Neural cell (in vitro differentiated cells): ENCODE data around the gene IGF1. TPM values are rescaled to one million over a fixed set of nuclear protein-coding genes. Genes with fewer than 3 reads are reported as not detected.

Source experiments
- H2AFZ ChIP-seq: fragments of 200-600, 300-800 bp; sonication (generic), shearing (Covaris generic); 2 replicates; pipeline ENCODE4 v1.6.0; 2014; ENCODE audit warnings: low read depth, mild to moderate bottlenecking, antibody characterized with exemption, low read length, moderate library complexity
- H3F3A ChIP-seq: fragments of 200-600 bp; shearing (Covaris generic); 2 replicates; pipeline ENCODE4 v1.6.1; 2016; ENCODE audit warnings: mild to moderate bottlenecking, moderate library complexity, mixed read lengths, antibody characterized with exemption, low read length; ENCODE audit not compliant: insufficient read depth, poor library complexity, severe bottlenecking
- H3K27ac ChIP-seq: fragments of 200-600, 300-800 bp; sonication (generic), shearing (Covaris generic); 2 replicates; pipeline ENCODE4 v1.5.1; 2014; ENCODE audit warnings: mild to moderate bottlenecking, low read length, moderate library complexity
- H3K27me3 ChIP-seq: fragments of 300-800, 200-600 bp; sonication (generic), shearing (Covaris generic); 2 replicates; pipeline ENCODE4 v1.6.0; 2014; ENCODE audit warnings: mild to moderate bottlenecking, low read depth, low read length, moderate library complexity; ENCODE audit not compliant: insufficient read depth
- H3K36me3 ChIP-seq: fragments of 300-800, 200-600 bp; sonication (generic), shearing (Covaris generic); 2 replicates; pipeline ENCODE4 v1.5.1; 2014; ENCODE audit warnings: mild to moderate bottlenecking, antibody characterized with exemption, low read length, moderate library complexity; ENCODE audit not compliant: insufficient read depth
- H3K4me2 ChIP-seq: fragments of 300-800, 200-600 bp; sonication (generic), shearing (Covaris generic); 2 replicates; pipeline ENCODE4 v1.6.0; 2014; ENCODE audit warnings: mild to moderate bottlenecking, low read length
- H3K4me3 ChIP-seq: fragments of 300-800, 200-600 bp; sonication (generic), shearing (Covaris generic); 2 replicates; pipeline ENCODE4 v1.5.1; 2014; ENCODE audit warnings: mild to moderate bottlenecking, low read length, moderate library complexity
- H3K79me2 ChIP-seq: fragments of 200-600 bp; shearing (Covaris generic); replicated peaks from 2 replicates; pipeline ENCODE4 v1.6.0; 2014; ENCODE audit warnings: mild to moderate bottlenecking, low read length, moderate library complexity; ENCODE audit not compliant: insufficient read depth
- H3K9ac ChIP-seq: fragments of 300-800, 200-600 bp; sonication (generic), shearing (Covaris generic); 2 replicates; pipeline ENCODE4 v1.6.1; 2016; ENCODE audit warnings: mild to moderate bottlenecking, low read length, mixed read lengths
- H3K9me2 ChIP-seq: fragments of 200-600 bp; shearing (Covaris generic); 2 replicates; pipeline ENCODE4 v1.6.1; 2016; ENCODE audit warnings: mild to moderate bottlenecking, low read length, mixed read lengths; ENCODE audit not compliant: insufficient read depth
- H3K9me3 ChIP-seq: fragments of 200-600, 300-800 bp; sonication (generic), shearing (Covaris generic); 2 replicates; pipeline ENCODE4 v1.6.1; 2016; ENCODE audit warnings: mild to moderate bottlenecking, mixed run types, low read length, moderate library complexity, mixed read lengths
- H4K20me1 ChIP-seq: fragments of 200-600 bp; shearing (Covaris generic); 2 replicates; pipeline ENCODE4 v1.6.1; 2016; ENCODE audit warnings: mild to moderate bottlenecking, mixed run types; ENCODE audit not compliant: insufficient read depth
- CTCF ChIP-seq: fragments of 450-650 bp; IDR thresholded peaks from 2 replicates; pipeline ENCODE4 v1.5.1; 2014; ENCODE audit warnings: antibody characterized with exemption, mild to moderate bottlenecking, moderate library complexity; ENCODE audit not compliant: poor library complexity, severe bottlenecking
- EP300 ChIP-seq: fragments of 450-650 bp; conservative IDR thresholded peaks from 2 replicates; pipeline ENCODE4 v1.6.1; 2014; ENCODE audit warnings: antibody characterized with exemption, mild to moderate bottlenecking, moderate library complexity; ENCODE audit not compliant: poor library complexity, severe bottlenecking
- EZH2 ChIP-seq: fragments of 200-600, 300-800 bp; shearing (Covaris generic), sonication (generic); IDR thresholded peaks from 2 replicates; pipeline ENCODE4 v1.6.1; 2014; ENCODE audit warnings: antibody characterized with exemption, low read length, borderline replicate concordance, mild to moderate bottlenecking; ENCODE audit not compliant: insufficient read depth, poor library complexity, severe bottlenecking
- MXI1 ChIP-seq: fragments of 450-650 bp; conservative IDR thresholded peaks from 2 replicates; pipeline ENCODE4 v1.6.1; 2014; ENCODE audit warnings: antibody characterized with exemption, mild to moderate bottlenecking; ENCODE audit not compliant: poor library complexity, severe bottlenecking
- POLR2AphosphoS5 ChIP-seq: IDR thresholded peaks from 2 replicates; pipeline ENCODE4 v1.6.1; 2012
- RAD21 ChIP-seq: fragments of 450-650 bp; conservative IDR thresholded peaks from 2 replicates; pipeline ENCODE4 v1.6.1; 2014; ENCODE audit warnings: antibody characterized with exemption, mild to moderate bottlenecking, moderate library complexity
- SMC3 ChIP-seq: fragments of 450-650 bp; conservative IDR thresholded peaks from 2 replicates; pipeline ENCODE4 v1.6.1; 2014; ENCODE audit warnings: antibody characterized with exemption, mild to moderate bottlenecking, moderate library complexity; ENCODE audit not compliant: poor library complexity
- TAF1 ChIP-seq: IDR thresholded peaks from 2 replicates; pipeline ENCODE4 v1.6.1; 2012; ENCODE audit warnings: low read depth
- polyA plus RNA-seq: library from polyadenylated mRNA; depleted of rRNA; stranded (reverse); fragments of >200 nt; gene quantifications from 2 replicates; pipeline ENCODE4 v1.2.3, GENCODE V29; 2014
- TF ChIP-seq, protein P1 (sequence below): IDR thresholded peaks from 2 replicates; pipeline ENCODE4 v1.6.1; 2012; ENCODE audit warnings: borderline replicate concordance

The IGF1 gene
- polyA plus RNA-seq, 1 donor from 2014 or later, result not detected

GRCh38 chr12:102475355-102475754 is 5.0 kb downstream of the IGF1 start:
- no peak overlapping the region for H3K4me2 ChIP-seq
- no peaks in the 10 kb centered on the region for H3K9me3 ChIP-seq
- H2AFZ ChIP-seq, result no peak overlapping the region
- TF ChIP-seq RAD21 (no peak), SMC3 (no peak), MXI1 (no peak), CTCF (no peak)
- TF ChIP-seq, protein P1, sequence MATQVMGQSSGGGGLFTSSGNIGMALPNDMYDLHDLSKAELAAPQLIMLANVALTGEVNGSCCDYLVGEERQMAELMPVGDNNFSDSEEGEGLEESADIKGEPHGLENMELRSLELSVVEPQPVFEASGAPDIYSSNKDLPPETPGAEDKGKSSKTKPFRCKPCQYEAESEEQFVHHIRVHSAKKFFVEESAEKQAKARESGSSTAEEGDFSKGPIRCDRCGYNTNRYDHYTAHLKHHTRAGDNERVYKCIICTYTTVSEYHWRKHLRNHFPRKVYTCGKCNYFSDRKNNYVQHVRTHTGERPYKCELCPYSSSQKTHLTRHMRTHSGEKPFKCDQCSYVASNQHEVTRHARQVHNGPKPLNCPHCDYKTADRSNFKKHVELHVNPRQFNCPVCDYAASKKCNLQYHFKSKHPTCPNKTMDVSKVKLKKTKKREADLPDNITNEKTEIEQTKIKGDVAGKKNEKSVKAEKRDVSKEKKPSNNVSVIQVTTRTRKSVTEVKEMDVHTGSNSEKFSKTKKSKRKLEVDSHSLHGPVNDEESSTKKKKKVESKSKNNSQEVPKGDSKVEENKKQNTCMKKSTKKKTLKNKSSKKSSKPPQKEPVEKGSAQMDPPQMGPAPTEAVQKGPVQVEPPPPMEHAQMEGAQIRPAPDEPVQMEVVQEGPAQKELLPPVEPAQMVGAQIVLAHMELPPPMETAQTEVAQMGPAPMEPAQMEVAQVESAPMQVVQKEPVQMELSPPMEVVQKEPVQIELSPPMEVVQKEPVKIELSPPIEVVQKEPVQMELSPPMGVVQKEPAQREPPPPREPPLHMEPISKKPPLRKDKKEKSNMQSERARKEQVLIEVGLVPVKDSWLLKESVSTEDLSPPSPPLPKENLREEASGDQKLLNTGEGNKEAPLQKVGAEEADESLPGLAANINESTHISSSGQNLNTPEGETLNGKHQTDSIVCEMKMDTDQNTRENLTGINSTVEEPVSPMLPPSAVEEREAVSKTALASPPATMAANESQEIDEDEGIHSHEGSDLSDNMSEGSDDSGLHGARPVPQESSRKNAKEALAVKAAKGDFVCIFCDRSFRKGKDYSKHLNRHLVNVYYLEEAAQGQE, result no peak
- no peaks in the 10 kb centered on the region for H4K20me1 ChIP-seq
- no peaks in the 10 kb centered on the region for H3K79me2 ChIP-seq
- H3K27me3 ChIP-seq, result no peaks in the 10 kb centered on the region
- H3K4me3 ChIP-seq, result no peak overlapping the region
- no peak overlapping the region for H3K9ac ChIP-seq
- no peaks in the 10 kb centered on the region for H3K9me2 ChIP-seq
- no peaks in the 10 kb centered on the region for H3F3A ChIP-seq
- no peaks in the 10 kb centered on the region for H3K36me3 ChIP-seq
- no peak overlapping the region for H3K27ac ChIP-seq

DNA sequence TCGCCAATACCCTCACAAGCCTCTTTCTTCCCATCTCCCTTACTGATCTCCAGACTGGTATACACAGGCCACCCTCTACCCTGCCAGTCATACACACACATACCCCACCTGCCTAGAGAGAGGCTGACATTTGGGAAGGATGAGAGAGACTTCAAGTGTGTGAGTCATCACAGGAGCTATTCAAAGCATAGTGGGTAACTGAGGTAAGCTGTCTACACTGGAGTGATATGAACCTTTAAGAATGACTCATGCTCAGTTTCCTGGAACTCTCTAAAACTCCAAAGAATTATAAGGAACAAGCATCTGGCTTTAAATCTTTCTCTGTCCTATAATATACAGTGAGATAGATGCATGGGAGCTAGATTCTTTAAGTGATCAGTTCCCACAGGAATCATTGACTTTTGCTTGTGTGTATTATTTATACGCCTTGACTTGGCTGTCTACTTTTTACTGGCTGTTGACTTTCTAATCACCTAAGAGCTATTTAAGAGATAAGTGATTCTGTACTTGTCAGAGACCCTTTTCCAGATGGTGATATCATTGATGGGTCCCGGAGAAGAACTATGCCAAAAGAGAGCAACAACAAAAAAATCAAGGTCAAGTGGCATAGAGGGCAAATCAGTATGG is 5.8 kb downstream of the IGF1 start:
- no peak for TF ChIP-seq EP300
- TF ChIP-seq EZH2, result no peak
- no peak for TF ChIP-seq RAD21
- Histone ChIP-seq H3K27ac (no peak overlapping the region), H3K79me2 (no peaks in the 10 kb centered on the region), H3K9ac (no peak overlapping the region), H3F3A (no peaks in the 10 kb centered on the region), H3K27me3 (no peaks in the 10 kb centered on the region), H3K4me2 (no peak overlapping the region), H3K9me3 (no peaks in the 10 kb centered on the region), H2AFZ (no peak overlapping the region), H3K4me3 (no peak overlapping the region), H3K9me2 (no peaks in the 10 kb centered on the region), H4K20me1 (no peaks in the 10 kb centered on the region), H3K36me3 (no peaks in the 10 kb centered on the region)

DNA sequence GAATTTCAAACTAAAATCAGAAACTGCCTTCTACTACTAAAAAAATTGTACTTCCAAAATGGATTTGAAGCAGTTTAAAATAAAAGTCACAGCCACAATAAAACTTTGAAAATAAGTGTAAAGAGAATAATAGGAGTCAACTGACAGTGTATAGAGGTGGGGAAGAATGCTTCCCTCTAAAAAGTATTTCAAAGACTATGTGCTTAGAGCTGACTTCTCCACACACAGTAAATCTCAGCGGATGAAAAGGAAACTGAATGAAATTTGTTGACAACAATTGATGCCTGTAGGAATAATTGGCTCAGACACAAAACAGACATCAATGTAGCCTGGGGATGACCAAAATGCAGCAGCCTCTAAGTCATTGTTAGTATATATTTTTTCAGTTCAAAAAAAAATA is 7.9 kb downstream of the IGF1 start:
- Histone ChIP-seq H3K4me3 (no peak overlapping the region), H3K9ac (no peak overlapping the region), H3F3A (no peaks in the 10 kb centered on the region), H3K36me3 (no peaks in the 10 kb centered on the region), H2AFZ (no peak overlapping the region), H3K27ac (no peak overlapping the region), H3K79me2 (no peaks in the 10 kb centered on the region), H3K9me2 (no peaks in the 10 kb centered on the region), H4K20me1 (no peaks in the 10 kb centered on the region), H3K4me2 (no peak overlapping the region), H3K9me3 (no peaks in the 10 kb centered on the region), H3K27me3 (no peaks in the 10 kb centered on the region)
- TF ChIP-seq, protein P1, result no peak
- TF ChIP-seq POLR2AphosphoS5 (no peak), CTCF (no peak), SMC3 (no peak), TAF1 (no peak)
